Measurements from ENCODE around the gene SMARCC1. TPM values are rescaled to one million over a fixed set of nuclear protein-coding genes. Genes with fewer than 3 reads are reported as not detected.
"Not testable (repeated sequence)": the region's sequence is repeated elsewhere in the genome, so short reads cannot be mapped to it uniquely, and the experiment has no call there.

Gene SMARCC1
- 30.9 and 33.8 TPM in 2 replicates for total RNA-seq (2014; rRNA removed; shearing (Covaris generic))
- 10.7 and 16.5 TPM in 2 replicates for polyA plus RNA-seq (2014; cell fraction: nucleus; rRNA removed)

DNA sequence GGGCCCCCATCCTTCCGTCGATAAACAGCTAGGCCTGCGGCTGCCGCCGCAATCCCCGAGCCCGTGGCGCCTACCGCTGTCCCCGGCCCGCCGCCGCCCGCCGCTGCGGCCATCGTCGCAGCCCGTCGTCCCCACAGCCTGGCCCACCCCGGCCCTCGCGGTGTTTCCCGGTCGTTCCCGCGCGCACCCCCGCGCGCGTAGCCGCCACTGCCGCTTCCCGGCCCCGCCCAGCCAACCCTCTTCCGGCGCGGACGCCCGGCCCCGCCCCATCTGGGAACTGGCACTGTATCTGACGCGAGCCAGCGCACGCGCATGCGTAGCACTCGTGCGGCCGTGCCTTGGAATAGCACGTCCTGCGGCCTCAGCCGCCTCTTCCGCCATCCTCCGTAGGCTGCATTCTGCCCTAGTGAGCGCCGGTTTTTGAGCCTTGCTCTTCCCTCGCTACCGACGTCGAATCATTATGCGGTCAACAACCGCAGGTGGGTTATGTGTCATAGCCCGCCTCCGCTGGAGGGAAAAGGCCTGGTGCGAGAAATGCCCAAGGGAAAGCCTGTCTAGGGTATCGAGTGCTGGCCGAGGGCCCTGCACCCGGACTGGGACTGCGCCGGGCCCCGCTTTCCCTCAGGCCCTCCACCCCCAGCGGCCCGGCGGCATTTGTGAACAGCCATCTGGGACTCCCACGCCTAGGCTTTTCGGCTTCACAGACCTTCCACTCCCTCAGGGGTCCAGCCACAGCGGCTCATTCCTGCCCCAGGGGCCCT is at the start of gene SMARCC1:
Gene SMARCC1 (minus strand): TSS at position 209 of the 761 bp plus-strand sequence. CDS start 96 bp downstream, at position 113.
- DNase-seq (ENCODE audit: extremely low read depth, low read depth), result peak; percentile 94

GRCh38 chr3:47829482-47829881 is 47.8 kb upstream of the SMARCC1 start:
- not testable (repeated sequence) for DNase-seq (ENCODE audit: extremely low read depth, low read depth)

- DNase-seq (ENCODE audit: extremely low read depth, low read depth), result no peak
These were observed 43.9 kb upstream of the SMARCC1 start for GRCh38 chr3:47825590-47825989.

DNA sequence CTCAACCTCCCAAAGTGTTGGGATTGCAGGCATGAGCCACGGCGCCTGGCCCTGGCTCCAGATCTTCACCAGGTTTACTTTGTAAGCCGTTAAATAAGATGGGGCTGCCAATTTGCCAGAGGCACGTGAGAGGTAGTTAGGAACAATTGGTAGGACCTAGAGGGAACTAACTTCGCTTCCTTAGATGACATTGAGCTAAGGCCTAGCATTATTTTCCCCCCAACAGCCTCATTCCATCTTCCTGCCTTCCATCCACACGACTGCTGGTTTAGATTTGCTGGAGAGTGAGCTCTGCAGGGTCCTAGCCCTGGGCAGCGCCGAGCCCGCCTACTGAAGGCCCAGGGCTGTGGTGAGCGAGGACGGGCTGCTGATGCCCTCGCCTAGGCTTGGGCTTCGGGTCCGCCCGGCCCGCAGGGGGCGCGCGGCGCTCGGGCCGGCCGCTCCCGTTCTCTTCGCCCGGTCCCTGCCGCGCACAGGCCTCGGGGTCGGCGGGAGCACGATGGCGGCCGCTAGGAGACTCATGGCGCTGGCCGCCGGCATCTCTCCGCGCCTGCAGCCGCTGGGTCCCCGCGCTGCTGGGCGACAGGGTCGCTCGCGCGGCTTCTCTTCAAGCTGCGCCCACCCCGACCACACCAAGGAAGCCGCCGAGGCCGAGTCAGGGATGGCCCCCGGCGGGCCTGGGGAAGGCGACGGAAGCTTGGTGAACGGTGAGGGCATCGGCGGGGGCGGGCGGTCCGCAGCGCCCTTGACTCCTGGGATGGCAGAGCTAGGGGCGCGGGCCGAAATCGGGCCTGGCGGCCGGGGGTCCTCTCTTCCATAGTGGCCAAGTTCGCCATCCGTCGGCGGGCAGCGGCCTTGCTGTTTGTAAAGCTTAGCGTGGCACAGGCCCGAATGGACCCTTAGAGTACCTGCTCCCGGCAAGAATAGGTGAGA is 43.1 kb upstream of the SMARCC1 start:
- peak; percentile 61 for DNase-seq (ENCODE audit: extremely low read depth, low read depth)

DNA sequence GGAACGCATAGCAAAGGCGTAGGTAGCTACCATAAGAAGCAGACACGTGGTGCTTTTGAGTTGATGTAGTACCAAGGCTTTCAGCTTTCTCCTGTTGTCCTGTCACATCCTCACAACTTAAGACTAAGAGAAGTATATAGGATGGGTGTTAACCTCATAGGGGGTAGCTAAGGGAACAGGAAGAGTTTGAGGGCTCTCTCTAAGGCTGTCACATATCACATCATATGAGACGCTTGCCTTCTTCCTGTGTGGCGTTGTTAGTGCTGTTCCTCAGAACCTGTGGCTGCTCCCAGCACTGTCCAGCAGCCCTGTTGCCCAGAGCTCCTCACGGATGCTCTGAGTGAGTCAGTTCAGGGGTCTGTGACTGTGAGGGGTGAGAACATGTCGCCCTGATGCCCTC is 35.9 kb upstream of the SMARCC1 start:
- no peak for DNase-seq (ENCODE audit: extremely low read depth, low read depth)

- no peak for DNase-seq (ENCODE audit: extremely low read depth, low read depth)
These were observed 32.0 kb upstream of the SMARCC1 start for GRCh38 chr3:47813551-47814177.

DNA sequence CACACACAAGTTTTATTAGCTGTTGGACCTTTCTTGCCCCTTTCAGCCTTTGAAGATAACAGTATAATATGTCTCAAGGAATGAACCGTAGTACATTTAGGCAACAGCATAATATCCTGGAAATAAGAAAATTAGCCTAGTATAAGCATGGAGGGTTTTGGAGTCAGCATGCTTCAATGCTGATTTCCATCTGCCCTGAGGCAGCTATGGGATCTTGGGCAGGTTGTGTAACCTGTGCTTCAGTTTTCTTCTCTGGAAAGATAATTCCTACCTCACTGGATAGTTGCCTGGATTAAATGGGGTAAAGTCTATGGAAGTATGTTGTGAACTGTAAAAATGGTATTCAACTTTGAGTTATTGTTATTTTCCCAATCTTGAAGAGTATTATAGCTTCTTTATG is 22.9 kb upstream of the SMARCC1 start:
- no peak for DNase-seq (ENCODE audit: extremely low read depth, low read depth)

DNA sequence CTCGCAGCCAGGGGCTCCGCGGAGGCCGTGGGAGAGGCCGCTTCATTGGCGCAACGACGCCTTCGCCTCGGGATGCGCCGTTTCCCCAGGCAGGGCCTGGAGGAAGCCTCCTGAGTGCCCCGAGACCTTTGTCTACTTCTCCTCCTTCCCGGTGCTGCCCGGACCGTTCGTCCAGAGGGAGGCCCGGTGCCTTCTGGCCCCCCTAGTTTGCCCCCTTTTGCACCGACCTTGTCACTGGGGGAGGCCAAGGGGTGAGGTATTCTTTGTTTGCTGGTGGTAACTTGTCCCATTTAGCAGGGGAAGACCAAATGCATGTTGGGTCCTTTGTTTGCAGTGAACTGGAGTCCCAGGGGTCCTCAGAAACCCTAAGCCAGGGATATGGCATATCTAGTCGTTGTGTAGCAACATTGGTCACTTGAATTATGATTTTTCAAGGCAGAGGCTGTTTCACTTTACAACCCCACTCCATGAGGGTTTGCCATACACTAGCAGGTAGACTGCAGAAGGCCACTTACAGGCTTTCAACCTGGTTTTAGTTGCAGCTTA is 21.9 kb upstream of the SMARCC1 start:
- no peak for DNase-seq (ENCODE audit: extremely low read depth, low read depth)

GRCh38 chr3:47802734-47803479 is 21.2 kb upstream of the SMARCC1 start, which contains the start of gene DHX30:
Gene DHX30 (plus strand): TSS chr3:47803138. CDS start chr3:47810684, 7,546 bp downstream.
- DNase-seq (ENCODE audit: extremely low read depth, low read depth), result peak; percentile 63

DNA sequence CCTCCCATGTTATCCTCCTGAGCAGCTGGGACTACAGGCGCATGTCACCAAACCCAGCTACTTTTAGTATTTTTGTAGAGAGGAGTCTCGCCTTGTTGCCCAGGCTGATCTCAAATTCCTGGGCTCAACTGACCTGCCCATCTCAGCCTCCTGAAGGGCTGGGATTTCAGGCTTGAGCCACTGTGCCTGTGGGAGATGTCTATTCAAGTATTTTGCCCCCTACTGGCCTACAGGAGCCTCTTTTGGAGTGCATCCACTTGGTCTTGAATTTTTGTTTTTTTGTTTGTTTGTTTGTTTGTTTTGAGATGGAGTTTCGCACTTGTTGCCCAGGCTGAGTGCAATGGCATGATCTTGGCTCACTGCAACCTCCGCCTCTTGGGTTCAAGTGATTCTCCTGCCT is 18.0 kb upstream of the SMARCC1 start:
- no peak for DNase-seq (ENCODE audit: extremely low read depth, low read depth)

DNA sequence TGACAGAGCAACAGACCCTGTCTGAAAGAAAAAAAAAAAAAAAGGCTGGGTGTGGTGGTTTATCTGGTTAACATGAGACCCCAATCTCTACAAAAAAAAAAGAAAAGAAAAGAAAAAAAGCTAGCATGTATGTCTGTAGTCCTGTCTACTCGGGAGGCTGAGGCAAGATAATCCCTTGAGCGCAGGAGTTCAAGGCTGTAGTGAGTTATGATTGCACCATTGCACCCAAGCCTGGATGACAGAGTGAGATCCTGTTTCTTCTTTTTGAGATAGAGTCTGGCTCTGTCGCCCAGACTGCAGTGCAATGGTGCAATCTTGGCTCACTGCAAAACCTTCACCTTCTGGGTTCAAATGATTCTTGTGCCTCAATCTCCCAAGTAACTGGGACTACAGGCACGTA is 12.9 kb upstream of the SMARCC1 start:
- DNase-seq (ENCODE audit: extremely low read depth, low read depth), result no peak

DNA sequence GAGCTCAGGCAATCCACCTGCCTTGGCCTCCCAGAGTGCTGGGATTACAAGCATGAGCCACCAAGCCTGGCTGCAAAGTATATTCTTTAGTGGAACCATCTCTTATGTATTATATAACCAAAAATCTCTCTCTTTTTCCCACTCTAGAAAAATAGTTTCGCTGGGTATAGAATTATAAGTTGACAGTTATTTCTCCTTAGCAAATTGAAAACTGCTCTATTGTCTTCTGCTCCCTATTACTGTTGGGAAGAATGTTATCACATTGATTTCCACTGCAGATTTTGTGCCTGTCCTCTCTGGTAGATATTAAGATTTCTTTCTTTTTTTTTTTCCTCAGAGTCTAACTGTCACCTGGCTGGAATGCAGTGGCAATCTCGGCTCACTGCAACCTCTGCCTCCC is 11.0 kb upstream of the SMARCC1 start:
- DNase-seq (ENCODE audit: extremely low read depth, low read depth), result no peak

DNA sequence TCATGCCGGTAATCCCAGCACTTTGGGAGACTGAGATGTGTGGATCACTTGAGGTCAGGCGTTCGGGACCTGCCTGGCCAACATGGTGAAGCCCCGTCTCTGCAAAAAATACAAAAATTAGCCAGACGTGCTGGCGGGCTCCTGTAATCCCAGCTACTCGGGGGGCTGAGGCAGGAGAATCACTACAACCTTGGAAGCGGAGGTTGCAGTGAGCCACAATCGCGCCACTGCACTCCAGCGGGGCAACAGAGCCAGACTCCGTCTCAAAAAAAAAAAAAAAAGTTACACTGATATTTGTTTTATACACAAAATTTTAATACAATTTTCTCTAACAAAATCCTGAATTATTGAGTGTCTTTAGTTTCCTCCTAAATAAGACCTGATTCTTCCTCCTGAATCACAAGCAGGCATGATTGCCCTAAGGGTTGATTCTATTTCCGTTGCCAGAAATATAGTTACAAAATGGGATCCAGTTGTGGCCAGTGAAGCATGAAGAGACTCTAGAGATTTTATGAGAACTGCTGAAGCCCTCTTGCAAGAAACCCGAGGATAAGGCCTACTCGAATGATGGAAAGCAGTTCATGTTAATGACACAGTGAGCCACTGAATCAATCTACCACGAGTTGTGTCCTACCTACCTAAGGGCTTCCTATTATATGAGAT is 9.6 kb upstream of the SMARCC1 start:
- no peak for DNase-seq (ENCODE audit: extremely low read depth, low read depth)

GRCh38 chr3:47783673-47784072 is 2.0 kb upstream of the SMARCC1 start:
- no peak for DNase-seq (ENCODE audit: extremely low read depth, low read depth)

DNA sequence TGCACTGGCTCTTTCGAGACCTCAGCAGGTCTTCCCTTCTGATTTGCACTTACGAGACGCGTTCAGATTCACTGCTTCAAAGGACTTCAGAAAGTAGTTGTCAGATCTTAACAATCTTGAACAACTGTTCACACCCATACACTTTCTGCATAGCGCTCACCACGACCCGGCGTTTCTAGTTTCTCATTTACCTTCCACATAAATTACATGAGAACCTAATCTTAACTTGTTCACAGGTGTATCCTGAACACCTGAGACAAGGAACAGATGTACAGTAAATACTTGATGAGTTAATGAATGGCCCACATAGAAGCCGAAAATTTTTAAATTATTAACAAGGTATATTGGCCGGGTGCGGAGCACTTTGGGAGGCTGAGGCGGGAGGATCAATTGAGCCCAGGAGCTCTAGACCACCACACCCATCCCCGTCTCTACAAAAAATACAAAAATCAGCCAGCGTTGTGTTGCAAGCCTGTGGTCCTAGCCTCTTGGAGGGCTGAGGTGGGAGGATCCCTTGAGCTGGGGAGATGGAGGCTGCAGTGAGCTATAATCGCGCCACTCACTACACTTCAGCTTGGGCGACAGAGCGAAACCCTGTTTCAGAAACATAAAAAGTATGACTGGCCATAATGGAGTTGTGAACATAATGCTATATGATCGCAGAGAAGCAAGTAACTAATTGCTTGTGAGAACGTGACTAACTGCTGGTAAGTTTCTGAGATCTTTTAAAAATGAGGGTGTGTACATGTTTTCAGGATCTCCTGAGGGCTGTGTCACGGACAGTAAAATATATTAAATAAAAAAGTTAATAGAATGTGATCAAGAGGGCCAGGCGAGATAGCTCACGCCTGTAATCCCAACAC is 984 bp upstream of the SMARCC1 start:
- no peak for DNase-seq (ENCODE audit: extremely low read depth, low read depth)

DNA sequence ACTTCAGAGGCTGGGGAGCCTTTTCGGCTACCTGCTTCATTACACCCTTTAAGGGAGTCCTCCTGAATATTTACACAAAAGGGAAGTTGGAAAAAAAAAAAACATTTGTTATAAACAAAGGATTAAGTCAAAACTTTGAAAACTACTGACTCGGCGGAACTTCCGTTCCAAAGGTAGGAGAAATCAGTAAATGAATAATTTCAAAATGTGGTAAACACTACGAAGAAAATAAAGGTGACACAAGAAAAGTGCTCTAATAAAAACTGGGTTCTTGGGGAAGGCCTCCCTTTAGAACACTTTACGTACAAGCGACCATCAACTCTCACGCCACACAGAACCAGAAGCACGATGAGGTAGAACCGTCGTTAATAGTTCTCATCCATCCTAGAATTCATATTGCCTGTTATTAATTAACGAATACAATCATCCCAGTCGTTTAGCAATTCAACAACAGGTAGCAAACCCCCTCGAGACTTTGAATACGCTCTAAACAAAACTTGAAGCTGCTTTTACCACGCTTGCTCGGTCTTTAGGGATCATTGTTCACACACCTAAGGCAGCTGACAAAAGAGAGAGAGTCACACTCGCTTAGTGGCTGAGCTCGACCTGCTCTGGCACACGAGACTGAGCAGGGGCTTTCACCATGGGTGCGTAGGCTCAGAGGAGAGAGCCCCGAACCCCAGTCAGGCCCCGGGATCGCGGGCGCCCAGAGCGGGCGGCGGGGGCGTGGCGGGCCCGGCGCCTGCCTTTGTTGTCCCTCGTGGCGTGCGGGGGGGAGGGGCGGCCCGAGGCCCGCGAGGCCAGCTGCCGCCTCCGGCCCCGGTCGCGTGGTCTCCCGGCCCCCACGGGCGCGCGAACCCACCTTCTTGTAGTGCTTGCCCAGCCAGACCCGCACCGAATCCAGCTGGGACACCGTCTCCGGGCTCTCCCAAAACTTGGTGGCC is 680 bp downstream of the SMARCC1 start:
- DNase-seq (ENCODE audit: extremely low read depth, low read depth), result no peak

GRCh38 chr3:47778746-47779145 is 2.9 kb downstream of the SMARCC1 start:
- DNase-seq (ENCODE audit: extremely low read depth, low read depth), result no peak

All from NCI-H460 (cell line).